EH (cell line): ENCODE measurements around the gene LEFTY1.
"Not testable (repeated sequence)": the region's sequence is repeated elsewhere in the genome, so short reads cannot be mapped to it uniquely, and the experiment has no call there.

Experiments used
- DNase-seq: peaks from one replicate; pipeline ENCODE4 v3.0.0-alpha.2; 2015; ENCODE audit warnings: low read depth

The LEFTY1 gene

DNA sequence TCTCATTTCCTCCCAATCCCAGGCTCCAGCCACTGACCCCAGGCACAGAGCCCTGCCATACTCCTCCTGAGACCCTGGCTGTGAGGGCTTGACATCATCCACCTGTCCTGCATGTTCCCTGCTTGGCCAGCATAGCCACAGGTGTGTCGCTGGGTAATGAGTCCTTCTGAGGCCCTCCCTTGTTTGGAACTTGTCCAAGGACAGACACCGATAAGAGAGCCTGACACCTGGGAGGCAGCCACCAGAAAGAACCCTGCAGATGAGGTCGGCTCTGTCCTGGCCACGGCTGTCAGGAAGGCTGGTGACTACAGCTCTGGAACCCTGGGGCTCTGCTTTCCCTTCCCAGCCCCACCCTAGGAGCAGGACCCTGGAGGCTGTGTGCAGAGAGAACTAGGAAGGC, 41.3 kb downstream of the LEFTY1 start:
- no peak for DNase-seq

DNA sequence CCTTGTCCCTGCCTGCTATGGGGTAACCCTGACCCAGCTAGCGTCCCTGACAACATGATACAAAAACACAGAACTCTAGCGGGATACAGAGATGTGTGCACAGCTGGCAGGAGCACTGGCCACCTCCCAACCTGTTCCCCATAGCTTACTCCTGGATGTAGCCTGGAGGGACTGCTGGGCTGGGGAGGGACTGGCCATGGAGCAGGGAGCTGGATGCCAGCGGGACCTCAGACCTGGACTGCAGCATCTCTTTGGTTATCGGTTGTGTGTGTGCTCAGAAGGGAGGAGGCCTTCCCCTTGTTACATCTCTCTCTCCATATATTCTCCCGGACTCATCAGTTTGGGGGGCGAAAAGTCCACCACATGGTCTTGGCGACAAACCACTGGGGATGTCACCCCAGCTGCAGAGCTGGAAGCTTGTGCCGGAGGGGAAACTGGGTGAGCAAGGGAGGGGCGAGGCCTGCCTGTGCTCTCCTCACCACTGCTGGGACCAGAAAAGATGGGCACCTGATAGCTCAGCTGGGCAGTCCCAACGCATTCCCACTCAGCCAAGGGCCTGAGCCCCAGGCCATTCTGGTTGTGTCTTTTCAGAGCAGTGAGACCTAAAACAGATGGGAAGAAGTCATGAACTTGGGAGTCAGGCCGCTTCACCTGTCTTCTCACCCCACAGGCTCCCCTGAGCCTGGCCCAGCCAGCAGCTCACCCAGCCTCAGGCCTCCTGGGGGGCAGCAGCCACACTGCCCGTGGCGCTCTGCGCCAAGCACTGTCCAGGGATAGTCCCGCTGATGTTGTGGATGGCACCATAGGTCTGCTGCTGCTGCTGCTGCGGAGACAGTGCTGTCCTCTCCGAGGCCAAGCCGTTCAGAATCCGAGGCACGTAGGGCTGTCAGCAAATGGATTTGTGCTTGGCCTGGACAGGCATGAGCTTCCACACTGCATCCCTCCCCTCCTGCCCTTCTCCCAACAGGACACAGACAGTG, 42.3 kb downstream of the LEFTY1 start:
- no peak for DNase-seq

GRCh38 chr1:225845571-225846259, 43.2 kb downstream of the LEFTY1 start:
- DNase-seq = peak; percentile 80

DNA sequence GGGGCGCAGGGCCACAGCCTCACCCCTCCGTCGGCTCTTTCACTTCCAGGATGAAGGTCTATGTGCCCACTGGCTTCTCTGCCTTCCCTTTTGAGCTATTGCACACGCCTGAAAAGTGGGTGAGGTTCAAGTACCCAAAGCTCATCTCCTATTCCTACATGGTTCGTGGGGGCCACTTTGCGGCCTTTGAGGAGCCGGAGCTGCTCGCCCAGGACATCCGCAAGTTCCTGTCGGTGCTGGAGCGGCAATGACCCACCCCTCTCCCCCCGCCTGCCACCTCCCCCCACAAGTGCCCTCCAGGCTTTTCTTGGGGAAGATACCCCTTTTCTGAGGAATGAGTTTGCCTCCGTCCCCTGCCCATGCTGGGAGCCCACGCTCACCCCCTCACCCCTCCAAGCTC, 43.8 kb downstream of the LEFTY1 start:
- no peak for DNase-seq

DNA sequence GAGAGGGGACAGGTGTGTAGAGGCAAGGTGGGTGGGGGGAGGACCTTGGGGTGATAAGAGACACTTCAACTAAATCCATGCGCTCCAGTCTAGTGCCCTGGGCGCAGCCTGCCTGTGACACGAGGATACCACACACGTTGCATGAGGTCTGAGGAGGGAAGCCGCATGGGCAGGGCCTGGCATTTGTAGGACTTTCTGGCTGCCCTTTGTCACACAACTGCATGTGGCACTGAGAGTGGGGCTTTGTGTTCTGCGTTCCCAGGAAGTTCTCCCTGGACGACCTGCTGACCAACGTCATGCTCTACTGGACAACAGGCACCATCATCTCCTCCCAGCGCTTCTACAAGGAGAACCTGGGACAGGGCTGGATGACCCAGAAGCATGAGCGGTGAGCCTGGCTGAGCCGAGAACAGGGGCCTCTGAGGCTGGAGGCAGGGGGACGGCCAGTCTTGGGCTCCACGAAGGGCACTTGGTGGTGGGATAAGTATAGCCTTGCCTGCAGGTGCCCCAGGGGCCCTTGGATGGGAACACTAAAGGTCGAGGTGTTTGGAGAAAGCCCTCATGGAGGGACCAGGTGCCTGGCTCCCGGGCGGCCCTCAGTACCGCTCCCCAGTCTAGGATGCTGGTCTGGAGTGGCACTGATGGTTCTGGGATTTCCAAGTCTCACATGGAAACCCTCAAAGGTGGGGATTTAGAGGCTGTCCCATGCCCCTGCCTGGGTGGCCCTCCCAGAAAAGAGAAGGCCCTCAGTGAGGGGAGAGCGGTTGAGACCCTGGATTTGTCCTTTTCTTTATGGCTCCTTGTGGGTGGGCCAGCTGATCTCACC, 44.5 kb downstream of the LEFTY1 start:
- DNase-seq = no peak

GRCh38 chr1:225843426-225843795, 45.5 kb downstream of the LEFTY1 start:
- DNase-seq = no peak

- DNase-seq = no peak
Observed at GRCh38 chr1:225842788-225843425, 46.0 kb downstream of the LEFTY1 start.

GRCh38 chr1:225842074-225842473, 46.9 kb downstream of the LEFTY1 start:
- no peak for DNase-seq

- no peak for DNase-seq
Observed at GRCh38 chr1:225840713-225841112, 48.2 kb downstream of the LEFTY1 start.

- no peak for DNase-seq
Observed at GRCh38 chr1:225840223-225840610, 48.7 kb downstream of the LEFTY1 start.

DNA sequence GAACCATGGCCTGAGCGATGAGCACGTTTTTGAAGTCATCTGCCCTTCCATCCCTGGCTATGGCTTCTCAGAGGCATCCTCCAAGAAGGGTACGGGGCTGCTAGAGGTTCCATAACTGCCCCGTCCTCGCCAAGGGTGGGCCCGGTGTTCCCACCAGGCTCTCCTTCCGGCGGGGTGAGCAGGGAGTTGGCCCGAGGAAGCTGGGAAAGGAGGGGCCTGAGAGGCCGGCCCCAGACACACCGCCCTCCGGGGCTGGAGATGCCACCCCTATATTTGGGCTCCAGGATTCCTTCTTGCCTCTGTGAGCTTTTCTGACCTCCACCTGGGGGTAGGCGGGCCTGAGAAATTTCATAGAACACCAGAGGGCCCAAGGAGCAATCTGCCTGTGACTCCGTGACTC, 50.2 kb downstream of the LEFTY1 start:
- DNase-seq = no peak

- not testable (repeated sequence) for DNase-seq
Observed at GRCh38 chr1:225836296-225836695, 52.6 kb downstream of the LEFTY1 start.
